HG02943 (cell line): ENCODE data around the gene VAT1L.

Source experiments
- ATAC-seq: cut with Tn5 transposase; IDR thresholded peaks from one replicate; pipeline ENCODE4 v1.9.1; 2021; ENCODE audit warnings: mild to moderate bottlenecking, low read depth, moderate library complexity; ENCODE audit not compliant: unreplicated experiment

VAT1L gene

GRCh38 chr16:77899416-77899815 lies 111.1 kb downstream of the VAT1L start:
- no peak for ATAC-seq

- ATAC-seq = no peak
Observed at GRCh38 chr16:77905374-77905920, 117.1 kb downstream of the VAT1L start.

- no peak for ATAC-seq
Observed at GRCh38 chr16:77910021-77910420, 121.7 kb downstream of the VAT1L start.

- no peak for ATAC-seq
Observed at GRCh38 chr16:77912617-77913016, 124.3 kb downstream of the VAT1L start.

GRCh38 chr16:77913738-77914253 lies 125.4 kb downstream of the VAT1L start:
- no peak for ATAC-seq

GRCh38 chr16:77916111-77916510 lies 127.7 kb downstream of the VAT1L start:
- ATAC-seq = no peak

- no peak for ATAC-seq
Observed at GRCh38 chr16:77917971-77918370, 129.6 kb downstream of the VAT1L start.

- no peak for ATAC-seq
Observed at GRCh38 chr16:77918809-77919707, 130.7 kb downstream of the VAT1L start.

GRCh38 chr16:77919761-77920415 lies 131.5 kb downstream of the VAT1L start:
- ATAC-seq = no peak

GRCh38 chr16:77920984-77921383 lies 132.6 kb downstream of the VAT1L start:
- ATAC-seq = no peak

GRCh38 chr16:77922228-77922754 lies 133.9 kb downstream of the VAT1L start:
- no peak for ATAC-seq

GRCh38 chr16:77925531-77925930 lies 137.2 kb downstream of the VAT1L start:
- ATAC-seq = no peak

- no peak for ATAC-seq
Observed at GRCh38 chr16:77928096-77928495, 139.7 kb downstream of the VAT1L start.

- ATAC-seq = no peak
Observed at GRCh38 chr16:77929004-77929403, 140.6 kb downstream of the VAT1L start.

- ATAC-seq = no peak
Observed at GRCh38 chr16:77931058-77931457, 142.7 kb downstream of the VAT1L start.

- no peak for ATAC-seq
Observed at GRCh38 chr16:77937473-77938149, 149.2 kb downstream of the VAT1L start.

GRCh38 chr16:77938913-77939312 lies 150.5 kb downstream of the VAT1L start:
- no peak for ATAC-seq

GRCh38 chr16:77939968-77940367 lies 151.6 kb downstream of the VAT1L start:
- no peak for ATAC-seq

GRCh38 chr16:77943801-77944200 lies 155.4 kb downstream of the VAT1L start:
- no peak for ATAC-seq

GRCh38 chr16:77944631-77945030 lies 156.3 kb downstream of the VAT1L start:
- no peak for ATAC-seq

- no peak for ATAC-seq
Observed at GRCh38 chr16:77945126-77945525, 156.8 kb downstream of the VAT1L start.
